Prostate gland (tissue), 2 donors: ENCODE results near the gene CNTLN. TPM values are rescaled to one million over a fixed set of nuclear protein-coding genes. Genes with fewer than 3 reads are reported as not detected.
"Not testable (repeated sequence)": the region's sequence is repeated elsewhere in the genome, so short reads cannot be mapped to it uniquely, and the experiment has no call there.

Source experiments
- DNase-seq: peaks from one replicate; pipeline ENCODE4 v3.0.0-alpha.2; 2019; ENCODE audit warnings: low spot score
- H3K27ac ChIP-seq, 2 donors: fragments of 200-600 bp; sonication (generic); 2 replicates each; pipeline ENCODE4 v1.5.1; 2017 to 2019
- H3K27me3 ChIP-seq: fragments of 200-600 bp; sonication (generic); replicated peaks from 2 replicates; pipeline ENCODE4 v1.5.1; 2019; ENCODE audit not compliant: insufficient read depth
- H3K36me3 ChIP-seq, 2 donors: fragments of 200-600 bp; sonication (generic); 1 replicate in 1 of 2; 2 replicates in 1 of 2; pipeline versions ENCODE4 v1.5.1 to v1.8.1; 2017 to 2019
- H3K4me1 ChIP-seq: fragments of 200-600 bp; sonication (generic); replicated peaks from 2 replicates; pipeline ENCODE4 v1.5.1; 2019
- H3K4me3 ChIP-seq, 2 donors: fragments of 200-600 bp; sonication (generic); 2 replicates each; pipeline ENCODE4 v1.5.1; 2017 to 2019
- H3K9me3 ChIP-seq: fragments of 200-600 bp; sonication (generic); 2 replicates; pipeline ENCODE4 v1.5.1; 2017
- POLR2A ChIP-seq: fragments of 450-650 bp; IDR thresholded peaks from one replicate; pipeline ENCODE4 v1.6.1; 2016; ENCODE audit warnings: antibody characterized with exemption, mild to moderate bottlenecking
- POLR2AphosphoS5 ChIP-seq: sonication (generic); formaldehyde crosslinking; IDR thresholded peaks from one replicate; pipeline ENCODE4 v1.6.1; 2017; ENCODE audit warnings: antibody characterized with exemption
- WGBS: methylation state at CpG from one replicate; pipeline ENCODE4 v1.1.5; 2018; 5-methylcytosine and 5-hydroxymethylcytosine counted together
- intact Hi-C: fragments of 100-400 bp; cut with DNase I; formaldehyde crosslinking; loops from one replicate; pipeline ENCODE4 v1.14.2; 2022
- total RNA-seq, 2 donors: library from RNA; depleted of rRNA; stranded (reverse); fragments of >200 nt; gene quantifications; one replicate each; pipeline ENCODE4 v1.1.0, GENCODE V29; 2016
- TF ChIP-seq, protein P1 (sequence below), 4 experiments: fragments of 200-600 bp in 2 of 4; fragments of 450-650 bp in 2 of 4; sonication (generic) in 2 of 4; IDR thresholded peaks; 1 replicate in 3 of 4; 2 replicates in 1 of 4; pipeline ENCODE4 v1.5.1; 2016 to 2019; ENCODE audit warnings: antibody characterized with exemption in 4 of 4, mild to moderate bottlenecking in 2 of 4, moderate library complexity in 2 of 4

CNTLN gene
- total RNA-seq, 2 donors from 2014 or later: 4.1 to 12.9 TPM

GRCh38 chr9:17251100-17251499, 116.3 kb downstream of the CNTLN start:
- TF ChIP-seq POLR2A (no peak), POLR2AphosphoS5 (no peak)
- TF ChIP-seq, protein P1, sequence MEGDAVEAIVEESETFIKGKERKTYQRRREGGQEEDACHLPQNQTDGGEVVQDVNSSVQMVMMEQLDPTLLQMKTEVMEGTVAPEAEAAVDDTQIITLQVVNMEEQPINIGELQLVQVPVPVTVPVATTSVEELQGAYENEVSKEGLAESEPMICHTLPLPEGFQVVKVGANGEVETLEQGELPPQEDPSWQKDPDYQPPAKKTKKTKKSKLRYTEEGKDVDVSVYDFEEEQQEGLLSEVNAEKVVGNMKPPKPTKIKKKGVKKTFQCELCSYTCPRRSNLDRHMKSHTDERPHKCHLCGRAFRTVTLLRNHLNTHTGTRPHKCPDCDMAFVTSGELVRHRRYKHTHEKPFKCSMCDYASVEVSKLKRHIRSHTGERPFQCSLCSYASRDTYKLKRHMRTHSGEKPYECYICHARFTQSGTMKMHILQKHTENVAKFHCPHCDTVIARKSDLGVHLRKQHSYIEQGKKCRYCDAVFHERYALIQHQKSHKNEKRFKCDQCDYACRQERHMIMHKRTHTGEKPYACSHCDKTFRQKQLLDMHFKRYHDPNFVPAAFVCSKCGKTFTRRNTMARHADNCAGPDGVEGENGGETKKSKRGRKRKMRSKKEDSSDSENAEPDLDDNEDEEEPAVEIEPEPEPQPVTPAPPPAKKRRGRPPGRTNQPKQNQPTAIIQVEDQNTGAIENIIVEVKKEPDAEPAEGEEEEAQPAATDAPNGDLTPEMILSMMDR (IDR thresholded peaks at IDR 0.05): no peak
- no peaks in the 10 kb centered on the region for H3K4me1 ChIP-seq
- intact Hi-C loops: no loop called here
- H3K36me3 ChIP-seq: no peaks in the 10 kb centered on the region
- H3K9me3 ChIP-seq: no peaks in the 10 kb centered on the region
- no peaks in the 10 kb centered on the region for H3K27me3 ChIP-seq
- DNase-seq: no peak
- no peak overlapping the region for H3K4me3 ChIP-seq
- no peak overlapping the region for H3K27ac ChIP-seq

- H3K36me3 ChIP-seq, H3K4me3 ChIP-seq, H3K27ac ChIP-seq, H3K4me1 ChIP-seq, intact Hi-C loops, H3K9me3 ChIP-seq, H3K27me3 ChIP-seq: not testable (repeated sequence)
- 63% methylated on average over 19 of the region's 19 CpGs for WGBS
- peak; percentile 24 for DNase-seq
These were observed 133.8 kb downstream of the CNTLN start for GRCh38 chr9:17268531-17269188.

- H3K36me3 ChIP-seq: no peaks in the 10 kb centered on the region
- TF ChIP-seq POLR2AphosphoS5 (no peak), POLR2A (no peak)
- TF ChIP-seq, protein P1 (IDR thresholded peaks at IDR 0.05): no peak
- H3K4me1 ChIP-seq: no peaks in the 10 kb centered on the region
- intact Hi-C loops: no loop called here
- no peak overlapping the region for H3K27ac ChIP-seq
- H3K27me3 ChIP-seq: no peaks in the 10 kb centered on the region
- no peak for DNase-seq
- H3K4me3 ChIP-seq: no peak overlapping the region
- no peaks in the 10 kb centered on the region for H3K9me3 ChIP-seq
These were observed 135.0 kb downstream of the CNTLN start for GRCh38 chr9:17269799-17270198.

- Histone ChIP-seq H3K4me3 (no peak overlapping the region), H3K4me1 (no peaks in the 10 kb centered on the region), H3K36me3 (no peaks in the 10 kb centered on the region), H3K27ac (no peak overlapping the region), H3K27me3 (no peaks in the 10 kb centered on the region), H3K9me3 (no peaks in the 10 kb centered on the region)
- intact Hi-C loops: no loop called here
- no peak for DNase-seq
- TF ChIP-seq, protein P1 (IDR thresholded peaks at IDR 0.05): no peak
- TF ChIP-seq POLR2AphosphoS5 (no peak), POLR2A (no peak)
These were observed 137.7 kb downstream of the CNTLN start for GRCh38 chr9:17272536-17272935.

- no peak for DNase-seq
- no peaks in the 10 kb centered on the region for H3K9me3 ChIP-seq
- no peaks in the 10 kb centered on the region for H3K4me1 ChIP-seq
- WGBS: 88% methylated on average over 4 of the region's 4 CpGs
- intact Hi-C loops: no loop called here
- H3K27me3 ChIP-seq: no peaks in the 10 kb centered on the region
- H3K36me3 ChIP-seq: no peaks in the 10 kb centered on the region
- TF ChIP-seq, protein P1 (IDR thresholded peaks at IDR 0.05): no peak
- TF ChIP-seq POLR2AphosphoS5: no peak
- no peak for TF ChIP-seq POLR2A
- no peak overlapping the region for H3K27ac ChIP-seq
- H3K4me3 ChIP-seq: no peak overlapping the region
These were observed 145.6 kb downstream of the CNTLN start for GRCh38 chr9:17280350-17281012.

DNA sequence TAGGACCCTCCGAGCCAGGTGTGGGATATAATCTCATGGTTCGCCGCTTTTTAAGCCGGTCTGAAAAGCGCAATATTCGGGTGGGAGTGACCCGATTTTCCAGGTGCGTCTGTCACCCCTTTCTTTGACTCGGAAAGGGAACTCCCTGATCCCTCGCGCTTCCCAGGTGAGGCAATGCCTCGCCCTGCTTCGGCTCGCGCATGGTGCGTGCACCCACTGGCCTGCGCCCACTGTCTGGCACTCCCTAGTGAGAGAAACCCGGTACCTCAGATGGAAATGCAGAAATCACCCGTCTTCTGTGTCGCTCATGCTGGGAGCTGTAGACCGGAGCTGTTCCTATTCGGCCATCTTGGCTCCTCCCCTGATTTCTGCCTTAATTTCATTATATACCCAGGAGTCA, 155.8 kb downstream of the CNTLN start:
- 95% methylated on average over 20 of the region's 22 CpGs for WGBS
- DNase-seq, H3K4me1 ChIP-seq, H3K36me3 ChIP-seq, H3K27ac ChIP-seq, H3K9me3 ChIP-seq, intact Hi-C loops, H3K27me3 ChIP-seq, H3K4me3 ChIP-seq: not testable (repeated sequence)
